CD14-positive monocyte (primary cell): Measurements from ENCODE around the gene MAST4. TPM values are rescaled to one million over a fixed set of nuclear protein-coding genes. Genes with fewer than 3 reads are reported as not detected.

Experiments used
- DNase-seq, 3 donors: peaks; one replicate each; pipeline ENCODE4 v3.0.0-alpha.2; 2011 to 2022
- H2AFZ ChIP-seq: 2 replicates; pipeline ENCODE4 v1.6.0; 2012; ENCODE audit warnings: mild to moderate bottlenecking, low read depth, low read length, inconsistent platforms; ENCODE audit not compliant: insufficient read depth, poor library complexity, severe bottlenecking
- H3K27ac ChIP-seq, 2 donors: 1 replicate in 1 of 2; 2 replicates in 1 of 2; pipeline ENCODE4 v1.5.1; 2012 to 2013; ENCODE audit warnings: low read length in 2 of 2, control low read depth in 1 of 2, inconsistent platforms in 1 of 2, low read depth in 1 of 2, mild to moderate bottlenecking in 1 of 2
- H3K27me3 ChIP-seq, 2 donors: one replicate each; pipeline versions ENCODE4 v1.6.0 to v1.6.1; 2011 to 2013; ENCODE audit warnings: low read length in 2 of 2; ENCODE audit not compliant: control insufficient read depth in 2 of 2, insufficient read depth in 2 of 2
- H3K36me3 ChIP-seq, 2 donors: replicated peaks in 1 of 2; 1 replicate in 1 of 2; 2 replicates in 1 of 2; pipeline versions ENCODE4 v1.5.1 to v1.6.1; 2012 to 2013; ENCODE audit warnings: low read length in 2 of 2, control low read depth in 1 of 2, inconsistent platforms in 1 of 2, mild to moderate bottlenecking in 1 of 2; ENCODE audit not compliant: insufficient read depth in 2 of 2, control insufficient read depth in 1 of 2
- H3K4me1 ChIP-seq, 2 donors: 1 replicate in 1 of 2; 2 replicates in 1 of 2; pipeline versions ENCODE4 v1.5.1 to v1.6.1; 2012 to 2013; ENCODE audit warnings: low read length in 2 of 2, control low read depth in 1 of 2, inconsistent platforms in 1 of 2, mild to moderate bottlenecking in 1 of 2, moderate library complexity in 1 of 2; ENCODE audit not compliant: insufficient read depth in 2 of 2, control insufficient read depth in 1 of 2
- H3K4me2 ChIP-seq: replicated peaks from 2 replicates; pipeline ENCODE3; 2012; ENCODE audit warnings: low read length, moderate library complexity, mild to moderate bottlenecking; ENCODE audit not compliant: poor library complexity, severe bottlenecking; ENCODE audit errors: extremely low read depth
- H3K4me3 ChIP-seq, 3 experiments: fragments of 200-600 bp in 1 of 3; sonication (generic) in 1 of 3; replicated peaks in 1 of 3; 1 replicate in 2 of 3; 2 replicates in 1 of 3; pipeline ENCODE4 v1.5.1; 2011 to 2013; ENCODE audit warnings: low read length in 3 of 3, mild to moderate bottlenecking in 3 of 3, control low read depth in 2 of 3, low read depth in 2 of 3, inconsistent platforms in 1 of 3, moderate library complexity in 1 of 3
- H3K79me2 ChIP-seq: 2 replicates; pipeline ENCODE4 v1.6.0; 2012; ENCODE audit warnings: mild to moderate bottlenecking, control low read depth, inconsistent platforms, low read length, moderate library complexity; ENCODE audit not compliant: insufficient read depth
- H3K9ac ChIP-seq: 2 replicates; pipeline ENCODE4 v1.6.0; 2017; ENCODE audit warnings: low read length, mild to moderate bottlenecking; ENCODE audit not compliant: insufficient read depth, poor library complexity, severe bottlenecking
- H3K9me3 ChIP-seq, 2 donors: replicated peaks in 1 of 2; 1 replicate in 1 of 2; 2 replicates in 1 of 2; pipeline versions ENCODE4 v1.5.1 to v1.6.1; 2012 to 2013; ENCODE audit warnings: low read length in 2 of 2, control low read depth in 1 of 2; ENCODE audit not compliant: control insufficient read depth in 1 of 2, insufficient read depth in 1 of 2
- H4K20me1 ChIP-seq: 2 replicates; pipeline ENCODE4 v1.6.0; 2012; ENCODE audit warnings: mild to moderate bottlenecking, low read length, control low read depth, moderate library complexity; ENCODE audit not compliant: insufficient read depth
- H3K27ac Mint-ChIP-seq, 7 donors: one replicate each; pipeline ENCODE4 v1.8.0; 2020; ENCODE audit warnings: mild to moderate bottlenecking in 7 of 7, mixed read lengths in 7 of 7, moderate library complexity in 6 of 7, inconsistent platforms in 2 of 7
- H3K27me3 Mint-ChIP-seq, 3 donors: one replicate each; pipeline ENCODE4 v1.8.0; 2021 to 2022; ENCODE audit warnings: low read depth in 3 of 3, mild to moderate bottlenecking in 3 of 3, mixed read lengths in 3 of 3, moderate library complexity in 3 of 3, inconsistent platforms in 1 of 3
- H3K36me3 Mint-ChIP-seq, 2 donors: one replicate each; pipeline ENCODE4 v1.8.0; 2020; ENCODE audit warnings: mixed read lengths in 2 of 2, inconsistent platforms in 1 of 2, mild to moderate bottlenecking in 1 of 2
- H3K4me1 Mint-ChIP-seq: one replicate; pipeline ENCODE4 v1.8.0; 2020; ENCODE audit warnings: mild to moderate bottlenecking, mixed read lengths
- H3K4me3 Mint-ChIP-seq, 2 donors: one replicate each; pipeline ENCODE4 v1.8.0; 2020; ENCODE audit warnings: mild to moderate bottlenecking in 2 of 2, mixed read lengths in 2 of 2, moderate library complexity in 1 of 2
- H3K9me3 Mint-ChIP-seq, 7 donors: one replicate each; pipeline ENCODE4 v1.8.0; 2020 to 2022; ENCODE audit warnings: mixed read lengths in 7 of 7, mild to moderate bottlenecking in 6 of 7, moderate library complexity in 6 of 7, inconsistent platforms in 2 of 7
- WGBS: methylation state at CpG from one replicate; pipeline ENCODE4 v1.1.5; 2013; ENCODE audit warnings: missing lambda C conversion rate; ENCODE audit not compliant: insufficient coverage; 5-methylcytosine and 5-hydroxymethylcytosine counted together
- intact Hi-C, 2 donors: fragments of 100-400 bp; cut with micrococcal nuclease; formaldehyde crosslinking; loops; one replicate each; pipeline versions ENCODE4 v1.15.0 to v1.15.1; 2023
- polyA plus RNA-seq, 3 donors: library from polyadenylated mRNA; depleted of rRNA in 1 of 3; unstranded in 2 of 3; stranded (reverse) in 1 of 3; fragments of 300-500 nt in 2 of 3; fragments of >200 nt in 1 of 3; fragmentation: Illumina TruSeq in 2 of 3; gene quantifications; 1 replicate in 2 of 3; 2 replicates in 1 of 3; pipeline ENCODE4 v1.2.3, GENCODE V29; 2012 to 2021
- TF ChIP-seq, protein P1 (sequence below): fragments of 200-600 bp; IDR thresholded peaks from one replicate; pipeline ENCODE4 v1.8.0; 2022; ENCODE audit warnings: antibody characterized with exemption, mild to moderate bottlenecking

The MAST4 gene
- polyA plus RNA-seq, 3 donors, result 0.03 to 0.24 TPM; not detected in 1

DNA sequence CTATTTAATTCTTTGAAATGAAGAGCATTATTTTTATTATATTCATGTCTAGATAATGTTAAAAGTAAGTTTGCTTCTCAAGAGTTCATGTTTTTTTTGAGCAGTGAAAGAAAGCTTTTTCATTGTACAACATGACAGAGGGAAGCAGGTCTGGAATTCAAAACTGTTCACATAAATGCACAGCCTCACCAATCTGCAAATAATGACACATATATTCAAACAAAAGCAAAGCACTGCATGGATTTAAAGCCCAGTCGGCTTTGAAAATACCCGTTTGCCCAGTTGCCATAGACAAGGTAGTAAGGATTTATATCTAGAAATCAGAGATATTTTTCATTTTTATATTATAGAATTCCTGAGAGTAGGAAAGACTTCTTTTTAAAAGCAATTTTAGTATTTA is 398.6 kb downstream of the MAST4 start:
- no peaks in the 10 kb centered on the region for H3K9me3 Mint-ChIP-seq
- H3K4me3 ChIP-seq, result no peak overlapping the region
- TF ChIP-seq, protein P1, sequence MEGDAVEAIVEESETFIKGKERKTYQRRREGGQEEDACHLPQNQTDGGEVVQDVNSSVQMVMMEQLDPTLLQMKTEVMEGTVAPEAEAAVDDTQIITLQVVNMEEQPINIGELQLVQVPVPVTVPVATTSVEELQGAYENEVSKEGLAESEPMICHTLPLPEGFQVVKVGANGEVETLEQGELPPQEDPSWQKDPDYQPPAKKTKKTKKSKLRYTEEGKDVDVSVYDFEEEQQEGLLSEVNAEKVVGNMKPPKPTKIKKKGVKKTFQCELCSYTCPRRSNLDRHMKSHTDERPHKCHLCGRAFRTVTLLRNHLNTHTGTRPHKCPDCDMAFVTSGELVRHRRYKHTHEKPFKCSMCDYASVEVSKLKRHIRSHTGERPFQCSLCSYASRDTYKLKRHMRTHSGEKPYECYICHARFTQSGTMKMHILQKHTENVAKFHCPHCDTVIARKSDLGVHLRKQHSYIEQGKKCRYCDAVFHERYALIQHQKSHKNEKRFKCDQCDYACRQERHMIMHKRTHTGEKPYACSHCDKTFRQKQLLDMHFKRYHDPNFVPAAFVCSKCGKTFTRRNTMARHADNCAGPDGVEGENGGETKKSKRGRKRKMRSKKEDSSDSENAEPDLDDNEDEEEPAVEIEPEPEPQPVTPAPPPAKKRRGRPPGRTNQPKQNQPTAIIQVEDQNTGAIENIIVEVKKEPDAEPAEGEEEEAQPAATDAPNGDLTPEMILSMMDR, result no peak
- intact Hi-C loops, result no loop called here
- H3K36me3 Mint-ChIP-seq, result no peaks in the 10 kb centered on the region
- no peak overlapping the region for H3K4me3 Mint-ChIP-seq
- no CpG with 5 or more reads among the region's 2 CpGs for WGBS
- peaks cover 8 to 10% of the 10 kb centered on the region in 2 donors for H3K4me1 ChIP-seq
- no peaks in the 10 kb centered on the region for H3K36me3 ChIP-seq
- H3K4me1 Mint-ChIP-seq, result peaks cover 12% of the 10 kb centered on the region
- H3K9ac ChIP-seq, result no peak overlapping the region
- no peaks in the 10 kb centered on the region for H3K79me2 ChIP-seq
- DNase-seq, result no peak
- no peak overlapping the region for H2AFZ ChIP-seq
- H4K20me1 ChIP-seq, result no peaks in the 10 kb centered on the region
- H3K27ac Mint-ChIP-seq, result no peak overlapping the region
- H3K4me2 ChIP-seq, result no peak overlapping the region
- H3K27me3 ChIP-seq, result no peaks in the 10 kb centered on the region
- no peaks in the 10 kb centered on the region for H3K9me3 ChIP-seq
- no peaks in the 10 kb centered on the region for H3K27me3 Mint-ChIP-seq
- no peak overlapping the region for H3K27ac ChIP-seq

GRCh38 chr5:67000794-67001475 is 404.7 kb downstream of the MAST4 start:
- no peak overlapping the region for H3K4me2 ChIP-seq
- intact Hi-C loops, result loop anchor here in 1 of 2 donors (10.0 kb wide), 1 partner anchor 214 kb away; no protein-coding TSS in a partner anchor

More at GRCh38 chr5:67000794-67001475, 404.7 kb downstream of the MAST4 start:
- no CpG with 5 or more reads among the region's 3 CpGs for WGBS
- Histone ChIP-seq H3K79me2 (no peaks in the 10 kb centered on the region), H3K36me3 (no peaks in the 10 kb centered on the region), H3K9ac (no peak overlapping the region), H3K4me1 (peaks cover 12 to 19% of the 10 kb centered on the region in 2 donors), H2AFZ (no peak overlapping the region), H4K20me1 (no peaks in the 10 kb centered on the region), H3K27me3 (peaks cover 5 to 7% of the 10 kb centered on the region in 2 donors), H3K4me3 (no peak overlapping the region), H3K9me3 (no peaks in the 10 kb centered on the region), H3K27ac (no peak overlapping the region)
- Mint-ChIP-seq H3K4me3 (no peak overlapping the region), H3K4me1 (peaks cover 20% of the 10 kb centered on the region), H3K36me3 (peaks cover 0 to 3% of the 10 kb centered on the region in 2 donors), H3K9me3 (no peaks in the 10 kb centered on the region), H3K27me3 (peaks cover 0 to 10% (median 4%) of the 10 kb centered on the region in 3 donors), H3K27ac (peak overlapping the region in 1 of 7 donors; percentile 50)
- DNase-seq, result no peak
- TF ChIP-seq, protein P1, result no peak
